Erythroblast (primary cell): Measurements from ENCODE around the gene HSPE1.

Experiments
- GATA1 ChIP-seq: IDR thresholded peaks from 2 replicates; pipeline ENCODE4 v1.6.1; 2011; ENCODE audit warnings: low read depth, mild to moderate bottlenecking, control low read depth, low read length, moderate library complexity
- POLR2A ChIP-seq: IDR thresholded peaks from 2 replicates; pipeline ENCODE4 v1.6.1; 2011; ENCODE audit warnings: mild to moderate bottlenecking, low read length

GRCh38 chr2:197515315-197515738, 15.1 kb downstream of the HSPE1 start:
- no peak for TF ChIP-seq POLR2A
- no peak for TF ChIP-seq GATA1
